Adrenal gland (tissue), 5 donors: Measurements from ENCODE around the gene ZNF438.

Experiments
- CTCF ChIP-seq, 6 experiments: fragments of 450-650 bp in 4 of 6; fragments of 200-600 bp in 2 of 6; sonication (generic) in 1 of 6; IDR thresholded peaks; 1 replicate in 5 of 6; 2 replicates in 1 of 6; pipeline versions ENCODE4 v1.5.1 to v1.8.0; 2016 to 2021; ENCODE audit warnings: antibody characterized with exemption in 6 of 6, mild to moderate bottlenecking in 2 of 6, moderate library complexity in 1 of 6
- POLR2A ChIP-seq, 2 donors: fragments of 450-650 bp; IDR thresholded peaks; one replicate each; pipeline ENCODE4 v1.6.1; 2017; ENCODE audit warnings: antibody characterized with exemption in 2 of 2, mild to moderate bottlenecking in 2 of 2, moderate library complexity in 1 of 2
- donor health status: DM: no; HTN: no; CAD: no.

GRCh38 chr10:31031558-31032257, at the start of gene ZNF438:
- peak; percentile 67 to 82 for TF ChIP-seq POLR2A (IDR thresholded peaks at IDR 0.05)
- TF ChIP-seq CTCF (IDR thresholded peaks at IDR 0.05) = peak; percentile 21 to 71 (median 63)
